Measurements from ENCODE around the gene BMS1. TPM values are rescaled to one million over a fixed set of nuclear protein-coding genes. Genes with fewer than 3 reads are reported as not detected.
"Not testable (repeated sequence)": the region's sequence is repeated elsewhere in the genome, so short reads cannot be mapped to it uniquely, and the experiment has no call there.

BMS1 gene, protein sequence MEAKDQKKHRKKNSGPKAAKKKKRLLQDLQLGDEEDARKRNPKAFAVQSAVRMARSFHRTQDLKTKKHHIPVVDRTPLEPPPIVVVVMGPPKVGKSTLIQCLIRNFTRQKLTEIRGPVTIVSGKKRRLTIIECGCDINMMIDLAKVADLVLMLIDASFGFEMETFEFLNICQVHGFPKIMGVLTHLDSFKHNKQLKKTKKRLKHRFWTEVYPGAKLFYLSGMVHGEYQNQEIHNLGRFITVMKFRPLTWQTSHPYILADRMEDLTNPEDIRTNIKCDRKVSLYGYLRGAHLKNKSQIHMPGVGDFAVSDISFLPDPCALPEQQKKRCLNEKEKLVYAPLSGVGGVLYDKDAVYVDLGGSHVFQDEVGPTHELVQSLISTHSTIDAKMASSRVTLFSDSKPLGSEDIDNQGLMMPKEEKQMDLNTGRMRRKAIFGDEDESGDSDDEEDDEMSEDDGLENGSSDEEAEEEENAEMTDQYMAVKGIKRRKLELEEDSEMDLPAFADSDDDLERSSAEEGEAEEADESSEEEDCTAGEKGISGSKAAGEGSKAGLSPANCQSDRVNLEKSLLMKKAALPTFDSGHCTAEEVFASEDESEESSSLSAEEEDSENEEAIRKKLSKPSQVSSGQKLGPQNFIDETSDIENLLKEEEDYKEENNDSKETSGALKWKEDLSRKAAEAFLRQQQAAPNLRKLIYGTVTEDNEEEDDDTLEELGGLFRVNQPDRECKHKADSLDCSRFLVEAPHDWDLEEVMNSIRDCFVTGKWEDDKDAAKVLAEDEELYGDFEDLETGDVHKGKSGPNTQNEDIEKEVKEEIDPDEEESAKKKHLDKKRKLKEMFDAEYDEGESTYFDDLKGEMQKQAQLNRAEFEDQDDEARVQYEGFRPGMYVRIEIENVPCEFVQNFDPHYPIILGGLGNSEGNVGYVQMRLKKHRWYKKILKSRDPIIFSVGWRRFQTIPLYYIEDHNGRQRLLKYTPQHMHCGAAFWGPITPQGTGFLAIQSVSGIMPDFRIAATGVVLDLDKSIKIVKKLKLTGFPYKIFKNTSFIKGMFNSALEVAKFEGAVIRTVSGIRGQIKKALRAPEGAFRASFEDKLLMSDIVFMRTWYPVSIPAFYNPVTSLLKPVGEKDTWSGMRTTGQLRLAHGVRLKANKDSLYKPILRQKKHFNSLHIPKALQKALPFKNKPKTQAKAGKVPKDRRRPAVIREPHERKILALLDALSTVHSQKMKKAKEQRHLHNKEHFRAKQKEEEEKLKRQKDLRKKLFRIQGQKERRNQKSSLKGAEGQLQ
- total RNA-seq, result 31.8 and 32.8 TPM in 2 replicates

DNA sequence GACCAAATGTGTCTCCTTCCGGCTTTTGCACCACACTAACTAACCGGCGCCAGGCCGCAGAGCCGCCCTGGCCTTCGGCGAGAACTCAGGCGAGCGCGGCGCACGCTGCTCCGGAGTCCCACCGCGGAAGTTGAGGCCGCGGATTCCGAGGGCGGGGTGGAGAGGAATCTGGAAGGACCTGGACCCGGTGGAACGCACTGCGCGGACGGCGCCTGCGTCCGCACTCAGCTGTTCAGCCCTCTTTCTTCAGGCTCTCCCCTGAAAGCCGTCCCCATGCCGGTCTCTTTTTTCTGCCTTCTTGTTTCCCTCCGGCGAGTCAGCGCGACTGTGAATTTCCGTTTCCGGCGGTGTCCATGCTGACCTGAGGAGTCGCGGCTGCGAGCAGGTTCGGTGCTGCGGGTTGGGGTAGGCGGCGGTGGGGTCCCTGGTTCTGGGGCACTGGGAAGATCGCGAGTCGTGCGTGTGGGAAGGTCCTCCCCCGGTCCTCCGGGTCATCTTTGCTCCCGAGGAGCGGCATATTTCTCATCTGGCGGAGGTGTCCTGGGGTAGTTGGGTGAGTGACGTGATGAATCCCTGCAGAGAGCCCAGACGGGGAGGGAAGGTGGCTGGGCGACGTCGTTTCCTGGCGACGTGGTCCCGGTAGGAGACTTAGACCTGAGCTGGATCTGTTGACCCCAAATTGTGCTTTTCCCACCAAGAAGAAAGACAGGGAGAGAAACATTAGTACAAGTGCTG lies at the start of gene BMS1:
Gene BMS1 (plus strand): TSS at position 350 of the 735 bp plus-strand sequence. CDS start 1,600 bp downstream, outside the sequence.
- peak within 1 kb of the TSS; percentile 99 for H3K27ac Mint-ChIP-seq
- DNase-seq (ENCODE audit: low spot score), result peak; percentile 87
- H3K4me3 Mint-ChIP-seq (ENCODE audit: low read depth), result peak within 1 kb of the TSS; percentile 99
- H3K9me3 Mint-ChIP-seq, result no peaks in the 10 kb centered on the region
- intact Hi-C loops (cut with micrococcal nuclease), result loop anchor here (1.0 to 5.0 kb wide), 5 partner anchors 30 to 580 kb away; partner anchors contain the start of gene ZNF33B
- H3K27me3 Mint-ChIP-seq (ENCODE audit: low read depth), result peaks cover 5% of the 10 kb centered on the region
- H3K36me3 Mint-ChIP-seq (ENCODE audit: low read depth), result peaks cover 36% of the 10 kb centered on the region
- H3K4me1 Mint-ChIP-seq (ENCODE audit: low read depth), result peaks cover 9% of the 10 kb centered on the region

DNA sequence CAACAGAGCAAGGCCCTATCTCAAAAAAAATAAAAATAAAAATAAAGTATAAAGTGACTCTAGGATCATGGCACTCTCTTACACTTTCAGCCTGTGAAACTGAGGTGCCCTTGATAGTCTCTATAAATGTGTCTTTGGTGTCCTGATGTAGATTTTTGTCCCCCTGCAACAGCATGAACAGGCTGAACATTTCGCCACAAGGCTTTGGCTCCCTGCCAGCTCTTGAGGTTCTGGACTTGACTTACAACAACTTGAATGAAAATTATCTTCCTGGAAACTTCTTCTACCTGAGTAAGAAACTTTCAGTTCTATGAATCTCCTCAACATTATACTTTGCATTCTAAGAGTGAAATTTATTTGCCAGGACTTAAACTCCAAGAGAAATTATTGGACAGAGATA lies 48.1 kb upstream of the BMS1 start:
- no peak for DNase-seq (ENCODE audit: low spot score)
- Mint-ChIP-seq H3K27ac (no peak overlapping the region), H3K4me1 (ENCODE audit: low read depth) (no peaks in the 10 kb centered on the region), H3K9me3 (no peaks in the 10 kb centered on the region), H3K27me3 (ENCODE audit: low read depth) (no peaks in the 10 kb centered on the region), H3K36me3 (ENCODE audit: low read depth) (no peaks in the 10 kb centered on the region), H3K4me3 (ENCODE audit: low read depth) (no peak overlapping the region)
- intact Hi-C loops (cut with micrococcal nuclease), result no loop called here

DNA sequence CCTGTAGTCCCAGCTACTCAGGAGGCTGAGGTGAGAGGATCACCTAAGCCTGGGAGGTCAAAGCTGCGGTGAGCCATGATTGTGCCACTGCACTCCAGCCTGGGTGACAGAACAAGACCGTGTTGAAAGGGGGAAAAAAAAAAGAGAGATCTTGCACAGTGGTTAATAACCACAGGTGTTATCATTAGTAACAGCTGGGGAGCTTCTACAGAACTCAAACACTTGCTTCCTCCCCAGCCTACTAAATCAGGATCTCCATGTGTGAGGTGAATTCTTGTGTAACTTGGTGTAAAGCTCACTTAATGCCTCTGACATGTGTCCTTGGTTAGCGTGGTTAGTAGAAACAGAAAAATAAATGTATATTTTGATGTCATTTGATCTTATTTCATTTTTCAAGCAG lies 43.9 kb upstream of the BMS1 start:
- H3K27ac Mint-ChIP-seq, result no peak overlapping the region
- peaks cover 10% of the 10 kb centered on the region for H3K9me3 Mint-ChIP-seq
- H3K4me3 Mint-ChIP-seq (ENCODE audit: low read depth), result no peak overlapping the region
- H3K4me1 Mint-ChIP-seq (ENCODE audit: low read depth), result no peaks in the 10 kb centered on the region
- intact Hi-C loops (cut with micrococcal nuclease), result no loop called here
- DNase-seq (ENCODE audit: low spot score), result no peak
- H3K27me3 Mint-ChIP-seq (ENCODE audit: low read depth), result no peaks in the 10 kb centered on the region
- H3K36me3 Mint-ChIP-seq (ENCODE audit: low read depth), result no peaks in the 10 kb centered on the region

DNA sequence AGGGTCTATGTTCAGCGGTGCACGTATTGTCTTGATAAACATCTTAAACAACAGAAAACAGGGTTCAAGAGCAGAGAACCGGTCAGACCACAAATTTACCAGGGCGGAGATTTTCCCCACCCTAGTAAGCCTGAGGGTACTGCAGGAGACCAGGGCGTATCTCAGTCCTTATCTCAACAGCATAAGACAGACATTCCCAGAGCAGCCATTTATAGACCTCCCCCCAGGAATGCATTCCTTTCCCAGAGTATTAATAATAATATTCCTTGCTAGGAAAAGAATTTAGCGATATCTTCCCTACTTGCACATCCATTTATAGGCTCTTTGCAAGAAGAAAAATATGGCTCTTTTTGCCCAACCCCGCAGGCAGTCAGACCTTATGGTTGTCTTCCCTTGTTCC lies 41.1 kb upstream of the BMS1 start:
- H3K4me3 Mint-ChIP-seq (ENCODE audit: low read depth); DNase-seq (ENCODE audit: low spot score); H3K27me3 Mint-ChIP-seq (ENCODE audit: low read depth); H3K27ac Mint-ChIP-seq; intact Hi-C loops (cut with micrococcal nuclease); H3K36me3 Mint-ChIP-seq (ENCODE audit: low read depth); H3K4me1 Mint-ChIP-seq (ENCODE audit: low read depth): not testable (repeated sequence)
- H3K9me3 Mint-ChIP-seq, result peaks cover 10% of the 10 kb centered on the region

DNA sequence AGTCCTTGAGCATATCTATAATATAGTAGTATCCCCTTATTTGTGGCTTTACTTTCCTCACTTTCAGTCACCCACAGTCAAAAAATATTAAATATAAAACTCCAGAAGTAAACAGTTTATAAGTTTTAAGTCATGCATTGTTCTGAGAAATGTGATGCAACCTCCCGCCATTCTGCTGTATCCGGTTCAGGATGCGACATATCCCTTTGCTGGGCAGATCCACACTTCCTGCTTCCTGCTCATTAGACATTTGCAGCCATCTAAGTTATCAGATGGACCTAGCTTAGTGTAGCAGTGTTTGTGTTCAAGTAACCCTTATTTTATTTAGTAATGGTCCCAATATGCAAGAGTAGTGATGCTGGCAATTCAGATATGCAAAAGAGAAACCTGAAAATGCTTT lies 38.9 kb upstream of the BMS1 start:
- DNase-seq (ENCODE audit: low spot score), result no peak
- Mint-ChIP-seq H3K27me3 (ENCODE audit: low read depth) (no peaks in the 10 kb centered on the region), H3K4me1 (ENCODE audit: low read depth) (no peaks in the 10 kb centered on the region), H3K27ac (no peak overlapping the region), H3K9me3 (peaks cover 10% of the 10 kb centered on the region), H3K4me3 (ENCODE audit: low read depth) (no peak overlapping the region), H3K36me3 (ENCODE audit: low read depth) (no peaks in the 10 kb centered on the region)
- intact Hi-C loops (cut with micrococcal nuclease), result no loop called here

DNA sequence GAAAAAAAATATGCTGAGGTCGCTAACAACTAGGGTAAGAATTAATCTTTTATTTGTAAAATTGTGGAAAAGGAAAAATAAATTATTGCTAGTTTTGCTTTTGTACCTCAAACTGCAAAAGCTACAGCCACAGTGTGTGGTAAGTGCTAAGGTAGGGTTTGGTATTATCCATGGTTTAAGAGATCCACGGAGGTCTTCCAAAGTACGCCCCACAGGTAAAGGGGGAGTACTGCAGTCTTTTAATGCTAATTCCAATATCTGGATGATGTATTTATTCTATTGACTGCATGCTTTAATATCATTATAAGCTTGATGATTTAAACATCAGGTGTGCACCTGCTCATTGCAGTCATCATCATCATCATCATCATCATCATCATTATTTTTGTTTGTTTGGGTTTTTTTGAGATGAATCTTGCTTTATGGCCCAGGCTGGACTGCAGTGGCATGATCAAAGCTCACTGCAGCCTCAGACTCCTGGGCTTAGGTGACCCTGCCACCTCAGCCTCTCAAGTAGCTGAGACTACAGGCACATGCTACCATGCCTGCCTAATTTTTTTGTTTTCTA lies 38.4 kb upstream of the BMS1 start:
- no peak for DNase-seq (ENCODE audit: low spot score)
- Mint-ChIP-seq H3K9me3 (peaks cover 10% of the 10 kb centered on the region), H3K36me3 (ENCODE audit: low read depth) (no peaks in the 10 kb centered on the region), H3K4me3 (ENCODE audit: low read depth) (no peak overlapping the region), H3K4me1 (ENCODE audit: low read depth) (no peaks in the 10 kb centered on the region), H3K27me3 (ENCODE audit: low read depth) (peaks cover 4% of the 10 kb centered on the region), H3K27ac (no peak overlapping the region)
- intact Hi-C loops (cut with micrococcal nuclease), result no loop called here

DNA sequence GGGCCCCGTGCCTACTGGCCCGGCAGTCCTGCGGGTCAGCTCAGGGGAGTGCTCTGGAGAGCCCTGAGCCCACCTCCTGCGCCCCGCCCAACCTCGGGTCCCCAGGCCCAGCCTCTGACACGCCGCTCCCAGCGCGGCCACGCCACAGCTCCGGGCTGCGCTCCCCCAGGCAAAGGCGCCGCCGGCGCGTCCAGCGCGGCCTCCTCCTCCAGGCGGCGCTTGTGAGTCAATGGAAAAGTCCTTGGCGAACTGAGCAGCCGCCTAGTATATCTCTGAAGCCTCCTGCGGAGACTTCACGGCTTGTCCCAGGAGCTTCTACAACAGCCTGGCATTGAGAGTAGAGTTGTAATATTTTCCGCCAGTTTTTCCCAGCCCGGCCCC lies 29.5 kb upstream of the BMS1 start:
- peaks cover 5% of the 10 kb centered on the region for H3K4me1 Mint-ChIP-seq (ENCODE audit: low read depth)
- H3K4me3 Mint-ChIP-seq (ENCODE audit: low read depth), result peak overlapping the region; percentile 26
- intact Hi-C loops (cut with micrococcal nuclease), result loop anchor here (1.0 to 2.0 kb wide), 2 partner anchors 30 to 352 kb away; partner anchors contain the start of gene BMS1
- H3K9me3 Mint-ChIP-seq, result no peaks in the 10 kb centered on the region
- peak; percentile 58 for DNase-seq (ENCODE audit: low spot score)
- H3K27ac Mint-ChIP-seq, result no peak overlapping the region
- H3K27me3 Mint-ChIP-seq (ENCODE audit: low read depth), result peaks cover 56% of the 10 kb centered on the region
- H3K36me3 Mint-ChIP-seq (ENCODE audit: low read depth), result no peaks in the 10 kb centered on the region

DNA sequence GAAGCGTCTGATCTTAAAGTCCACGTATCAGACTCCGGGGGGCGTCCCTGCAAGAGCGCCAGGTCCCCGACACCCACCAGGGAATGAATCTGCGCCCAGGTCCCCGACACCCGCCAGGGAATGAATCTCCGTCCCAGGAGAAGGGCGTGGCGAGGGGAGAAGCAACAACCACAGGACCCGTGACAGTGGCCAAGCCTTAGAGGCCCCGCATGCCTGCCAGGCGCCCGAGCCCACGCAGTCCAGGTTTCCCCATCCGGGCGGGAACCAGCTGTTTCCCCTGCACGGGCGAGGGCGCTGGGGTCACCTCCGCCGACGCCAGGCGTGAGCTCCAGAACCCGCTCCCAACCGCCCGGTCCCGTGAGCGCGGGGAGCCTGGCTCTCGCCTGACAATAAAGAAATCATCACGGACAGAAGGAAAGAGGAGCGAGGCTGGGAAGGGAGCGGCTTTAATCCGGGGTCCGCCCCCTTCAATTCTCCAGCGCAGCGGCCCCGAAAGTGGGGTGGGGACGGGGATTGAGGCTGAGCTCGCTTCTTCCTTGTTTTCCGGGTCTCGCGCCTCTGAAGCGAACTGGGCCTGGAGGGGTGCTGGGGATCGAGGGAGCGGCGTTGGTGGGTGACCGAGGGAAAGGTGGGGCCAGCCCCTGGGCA lies 29.0 kb upstream of the BMS1 start:
- peaks cover 5% of the 10 kb centered on the region for H3K4me1 Mint-ChIP-seq (ENCODE audit: low read depth)
- no peak for DNase-seq (ENCODE audit: low spot score)
- no peaks in the 10 kb centered on the region for H3K36me3 Mint-ChIP-seq (ENCODE audit: low read depth)
- no peaks in the 10 kb centered on the region for H3K9me3 Mint-ChIP-seq
- H3K4me3 Mint-ChIP-seq (ENCODE audit: low read depth), result peak overlapping the region; percentile 58
- peaks cover 56% of the 10 kb centered on the region for H3K27me3 Mint-ChIP-seq (ENCODE audit: low read depth)
- intact Hi-C loops (cut with micrococcal nuclease), result loop anchor here (1.0 to 2.0 kb wide), 2 partner anchors 29 to 352 kb away; partner anchors contain the start of gene BMS1
- H3K27ac Mint-ChIP-seq, result no peak overlapping the region

DNA sequence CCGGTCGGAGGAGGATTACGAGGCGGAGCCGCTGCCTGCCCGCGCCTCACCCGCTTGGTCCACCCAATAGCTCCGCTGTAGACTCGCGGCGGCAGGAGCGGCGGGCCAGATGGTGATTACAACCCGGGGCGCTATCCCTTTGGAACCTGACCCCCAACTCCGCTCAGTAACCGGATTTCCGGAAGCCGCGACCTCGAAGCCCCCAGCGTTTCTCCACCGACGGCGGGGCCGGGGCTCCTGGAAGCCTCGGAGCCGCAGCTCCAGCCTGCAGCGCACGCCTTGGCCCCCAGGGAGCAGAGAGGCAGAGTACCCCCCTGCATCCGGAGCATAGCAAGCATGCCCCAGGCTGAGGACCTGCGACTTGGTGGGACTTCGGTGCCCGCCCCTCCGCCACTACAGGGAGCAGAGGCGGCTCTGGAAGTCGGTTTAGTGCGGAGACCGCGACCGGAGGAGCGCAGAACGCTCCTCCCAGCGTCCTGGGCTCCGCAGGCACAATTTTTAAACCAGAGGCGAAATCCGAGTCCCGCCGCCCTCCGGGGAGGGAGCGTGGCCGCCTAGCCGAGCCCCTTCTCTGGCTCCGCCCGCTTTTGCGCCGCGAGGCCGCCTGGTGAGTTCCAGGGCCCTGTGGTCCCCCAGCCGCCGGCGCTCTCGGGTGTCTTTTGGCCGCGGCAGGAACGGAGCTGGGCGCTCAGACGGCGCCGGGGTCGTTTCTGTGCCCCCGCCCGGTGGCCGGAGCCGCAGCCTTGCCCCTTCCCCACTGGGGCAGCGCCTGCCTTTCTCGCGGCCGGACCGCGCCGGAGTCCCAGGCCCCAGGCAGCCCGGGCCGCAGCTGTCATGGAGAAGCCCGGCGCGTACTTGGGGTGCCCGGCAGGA lies 28.2 kb upstream of the BMS1 start:
- H3K27ac Mint-ChIP-seq, result no peak overlapping the region
- H3K36me3 Mint-ChIP-seq (ENCODE audit: low read depth), result no peaks in the 10 kb centered on the region
- H3K9me3 Mint-ChIP-seq, result no peaks in the 10 kb centered on the region
- H3K27me3 Mint-ChIP-seq (ENCODE audit: low read depth), result peaks cover 52% of the 10 kb centered on the region
- peaks cover 5% of the 10 kb centered on the region for H3K4me1 Mint-ChIP-seq (ENCODE audit: low read depth)
- no peak for DNase-seq (ENCODE audit: low spot score)
- H3K4me3 Mint-ChIP-seq (ENCODE audit: low read depth), result peak overlapping the region; percentile 58
- intact Hi-C loops (cut with micrococcal nuclease), result no loop called here

DNA sequence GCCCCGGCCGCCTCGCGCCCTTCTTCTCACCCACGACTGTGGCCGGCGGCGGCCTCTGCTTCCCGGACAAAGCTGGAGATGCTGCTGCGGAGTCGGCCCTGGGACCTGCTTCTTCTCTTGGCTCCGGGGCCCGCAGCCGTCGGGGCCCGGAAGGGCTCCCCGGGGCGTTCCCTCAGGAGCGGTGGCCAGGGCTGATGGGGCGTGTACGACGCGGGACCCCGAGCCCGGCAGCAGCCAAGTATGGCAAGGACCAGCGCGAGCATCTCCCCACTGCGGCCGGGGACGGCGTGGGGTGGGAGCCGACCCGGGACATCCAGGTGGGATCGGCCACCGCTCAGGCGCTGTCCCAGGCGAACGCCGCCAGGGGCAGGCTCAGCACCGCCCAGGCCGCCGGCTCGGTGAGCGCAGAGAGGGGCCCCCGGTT lies 27.6 kb upstream of the BMS1 start:
- no peak overlapping the region for H3K4me3 Mint-ChIP-seq (ENCODE audit: low read depth)
- H3K9me3 Mint-ChIP-seq, result no peaks in the 10 kb centered on the region
- H3K4me1 Mint-ChIP-seq (ENCODE audit: low read depth), result peaks cover 5% of the 10 kb centered on the region
- H3K36me3 Mint-ChIP-seq (ENCODE audit: low read depth), result no peaks in the 10 kb centered on the region
- no peak overlapping the region for H3K27ac Mint-ChIP-seq
- H3K27me3 Mint-ChIP-seq (ENCODE audit: low read depth), result peaks cover 52% of the 10 kb centered on the region
- intact Hi-C loops (cut with micrococcal nuclease), result no loop called here
- no peak for DNase-seq (ENCODE audit: low spot score)

All from activated T-helper 2 cell treated with anti-CD3 and anti-CD28 coated beads, Interferon-gamma antibody, Interleukin-2, Interleukin-4, amounts not matched to agents 10 μg/mL and 5 μg/mL and 100 μg/mL, durations not matched to agents 14 hours and 24 hours and 36 hours (primary cell).